ENCODE results near the gene CAP2.

GRCh38 chr6:17358515-17358914 lies 34.9 kb upstream of the CAP2 start:
- no peak for TF ChIP-seq TCF7L2 (IDR thresholded peaks at IDR 0.05; ENCODE audit: low read depth, low read length)
- no peak for TF ChIP-seq CTCF (IDR thresholded peaks at IDR 0.05)
- TF ChIP-seq POLR2AphosphoS5 (IDR thresholded peaks at IDR 0.05; ENCODE audit: low read depth, low read length), result no peak
